GM11168 (cell line): ENCODE measurements around the gene VGLL4.
"Not testable (repeated sequence)": the region's sequence is repeated elsewhere in the genome, so short reads cannot be mapped to it uniquely, and the experiment has no call there.

Experiments
- in situ Hi-C: fragments of 300-500 bp; cut with MboI; formaldehyde crosslinking; loops from one replicate; pipeline ENCODE4 v1.12.0; 2022; ENCODE audit warnings: low sequenced_read_pairs; ENCODE audit not compliant: unreplicated experiment

Gene VGLL4

GRCh38 chr3:11643605-11644087 is at the start of gene VGLL4:
Gene VGLL4, minus strand, starts transcription at chr3:11643915. Its CDS starts 397 bp downstream, at chr3:11643518.
- in situ Hi-C loops = no loop called here

- in situ Hi-C loops = no loop called here
Observed at GRCh38 chr3:11692532-11692813, 48.8 kb upstream of the VGLL4 start.

DNA sequence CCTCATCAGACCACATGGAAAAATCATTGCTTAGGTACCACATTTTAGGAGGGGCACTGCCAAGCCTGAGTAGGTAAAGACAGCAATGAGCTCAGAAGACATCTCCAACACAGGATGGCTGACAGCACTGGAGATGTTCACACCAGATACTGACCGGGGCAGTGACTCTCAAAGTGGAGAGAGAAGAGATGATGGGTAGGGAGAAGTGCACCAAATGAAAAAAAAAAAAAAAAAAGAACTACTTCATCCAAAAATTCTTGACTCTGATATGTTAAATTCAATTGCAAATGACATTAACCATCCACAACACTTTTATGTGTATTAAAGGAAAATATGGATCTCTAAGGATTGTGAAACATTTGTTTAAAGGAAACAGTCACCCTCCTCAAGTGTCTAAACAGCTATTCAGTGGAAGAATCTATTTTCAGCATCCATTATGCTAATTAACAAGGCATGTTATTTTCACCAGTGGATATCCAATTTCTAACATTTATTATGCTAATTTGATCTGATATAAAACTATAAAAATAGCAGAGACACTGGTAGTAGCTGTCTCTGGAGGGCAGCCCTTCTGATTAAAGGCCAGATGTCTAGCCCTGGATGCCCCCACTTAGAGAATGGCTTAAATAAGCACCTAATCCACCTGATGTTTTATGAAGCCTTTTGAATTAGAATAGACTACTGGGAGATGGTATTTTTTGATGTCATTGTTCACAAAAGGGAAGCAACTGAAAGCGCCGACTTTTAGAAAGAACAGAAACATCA is 48.2 kb upstream of the VGLL4 start:
- in situ Hi-C loops = no loop called here

GRCh38 chr3:11690863-11691766 is 47.4 kb upstream of the VGLL4 start:
- in situ Hi-C loops = no loop called here

DNA sequence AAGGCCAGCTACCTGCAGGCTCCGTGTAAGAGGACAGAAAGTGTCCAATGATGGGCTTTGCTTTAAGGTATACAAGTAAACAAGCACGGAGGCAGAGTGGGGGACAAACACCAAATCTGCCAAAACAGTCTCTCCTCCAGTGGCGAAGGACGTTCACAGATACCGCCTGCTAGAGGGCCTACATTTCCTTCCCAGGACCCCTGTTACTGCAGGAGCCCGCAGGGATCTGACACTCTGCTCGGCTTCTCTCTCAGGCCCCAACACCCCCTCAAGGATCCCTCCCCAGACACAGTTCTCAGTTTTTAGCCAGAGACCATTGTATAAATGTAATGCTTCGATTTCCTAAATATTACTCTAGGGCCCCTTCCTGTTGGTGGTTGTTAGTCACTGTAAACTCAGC is 46.0 kb upstream of the VGLL4 start:
- in situ Hi-C loops = no loop called here

- in situ Hi-C loops = not testable (repeated sequence)
Observed at GRCh38 chr3:11684980-11685379, 41.3 kb upstream of the VGLL4 start.

- in situ Hi-C loops = no loop called here
Observed at GRCh38 chr3:11680509-11680908, 36.8 kb upstream of the VGLL4 start.

GRCh38 chr3:11679964-11680363 is 36.2 kb upstream of the VGLL4 start:
- in situ Hi-C loops = no loop called here

GRCh38 chr3:11672363-11672762 is 28.6 kb upstream of the VGLL4 start:
- in situ Hi-C loops = loop anchor here (25.0 kb wide), 1 partner anchor 435 kb away; no protein-coding TSS in a partner anchor

DNA sequence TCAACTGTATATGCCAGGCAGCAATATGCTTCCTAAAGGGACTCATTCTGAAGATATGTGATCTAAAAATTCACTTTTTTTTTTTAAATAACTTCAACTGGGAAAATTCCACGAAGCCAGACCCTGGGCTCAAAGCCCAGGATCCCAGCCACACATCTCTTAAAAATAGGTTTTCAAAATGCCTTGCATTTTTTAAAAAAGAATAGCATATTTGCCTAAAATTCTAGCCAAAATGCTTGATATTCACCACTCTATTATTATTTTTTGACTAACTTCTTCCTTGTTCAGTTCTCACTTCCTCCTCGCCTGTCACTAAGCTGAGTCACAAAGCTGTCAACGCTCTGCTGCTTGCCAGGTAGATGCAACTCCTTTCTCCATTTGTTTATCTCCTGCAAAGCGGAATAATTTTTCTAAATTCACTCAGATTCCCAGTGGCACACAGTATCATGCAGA is 28.0 kb upstream of the VGLL4 start:
- in situ Hi-C loops = loop anchor here (25.0 kb wide), 1 partner anchor 434 kb away; no protein-coding TSS in a partner anchor

GRCh38 chr3:11668243-11669235 is 24.8 kb upstream of the VGLL4 start:
- in situ Hi-C loops = loop anchor here (10.0 to 25.0 kb wide), 2 partner anchors 284 to 431 kb away; no protein-coding TSS in a partner anchor

- in situ Hi-C loops = loop anchor here (10.0 to 25.0 kb wide), 2 partner anchors 281 to 428 kb away; no protein-coding TSS in a partner anchor
Observed at GRCh38 chr3:11665331-11665730, 21.6 kb upstream of the VGLL4 start.

GRCh38 chr3:11662392-11662990 is 18.8 kb upstream of the VGLL4 start:
- in situ Hi-C loops = loop anchor here (10.0 to 25.0 kb wide), 2 partner anchors 278 to 425 kb away; no protein-coding TSS in a partner anchor

DNA sequence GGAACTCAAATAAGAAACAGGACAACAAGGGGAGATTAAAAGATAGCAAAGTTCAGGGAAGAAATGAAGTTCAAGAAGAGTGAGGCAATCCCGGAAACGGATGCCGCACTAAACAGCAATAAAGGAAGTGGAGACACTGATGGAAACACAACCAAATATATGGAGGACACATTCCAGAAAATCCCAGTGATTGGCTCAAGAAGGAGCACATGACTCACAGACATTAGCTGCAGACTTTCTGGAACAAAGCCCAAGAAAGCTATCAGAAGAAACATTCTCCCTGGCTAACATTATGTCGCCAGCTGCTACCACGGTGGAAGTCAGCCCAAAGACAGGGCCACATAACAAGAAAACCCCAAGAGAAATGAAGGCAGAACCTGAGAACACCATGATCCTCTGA is 18.1 kb upstream of the VGLL4 start:
- in situ Hi-C loops = loop anchor here (10.0 to 25.0 kb wide), 2 partner anchors 277 to 425 kb away; no protein-coding TSS in a partner anchor

GRCh38 chr3:11661052-11661656 is 17.4 kb upstream of the VGLL4 start:
- in situ Hi-C loops = loop anchor here (10.0 to 25.0 kb wide), 2 partner anchors 276 to 424 kb away; no protein-coding TSS in a partner anchor

GRCh38 chr3:11660242-11660641 is 16.5 kb upstream of the VGLL4 start:
- in situ Hi-C loops = loop anchor here (10.0 to 25.0 kb wide), 2 partner anchors 275 to 423 kb away; no protein-coding TSS in a partner anchor

GRCh38 chr3:11658180-11658579 is 14.5 kb upstream of the VGLL4 start:
- in situ Hi-C loops = loop anchor here (25.0 kb wide), 1 partner anchor 421 kb away; no protein-coding TSS in a partner anchor

DNA sequence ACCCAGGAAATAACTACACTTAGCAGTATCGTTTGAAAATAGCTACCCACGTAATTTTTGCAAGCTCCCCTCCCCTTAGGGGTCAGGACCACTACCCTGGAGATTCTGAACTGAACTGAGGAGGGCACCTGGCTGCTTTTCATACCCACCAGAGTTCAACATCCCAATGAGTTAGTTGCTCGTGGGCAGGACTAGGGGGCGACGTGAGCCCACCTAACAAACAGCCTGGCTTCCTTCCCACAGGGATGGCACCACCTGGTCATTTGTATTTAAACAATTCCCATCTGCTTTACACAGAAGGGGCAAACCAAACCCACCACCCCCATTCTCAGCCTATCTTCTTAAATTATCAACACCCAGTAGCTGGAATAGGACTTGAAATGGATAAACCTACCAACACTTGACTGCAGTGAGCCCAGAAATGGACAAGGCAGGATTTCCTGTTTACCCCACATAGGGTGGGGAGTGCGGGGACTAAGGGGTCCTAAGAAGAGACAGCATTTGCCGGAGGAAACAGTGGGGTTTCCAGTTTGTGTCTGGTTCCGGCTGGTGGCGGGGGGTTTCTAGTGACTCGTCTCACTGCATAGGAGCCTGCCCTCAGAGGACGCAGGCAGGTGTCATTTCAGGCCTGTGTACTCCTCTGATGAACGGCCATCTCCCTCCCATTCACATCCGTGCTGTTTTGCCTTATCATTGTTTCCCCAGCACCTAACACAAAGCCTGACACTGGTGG is 11.6 kb upstream of the VGLL4 start:
- in situ Hi-C loops = loop anchor here (25.0 kb wide), 1 partner anchor 418 kb away; no protein-coding TSS in a partner anchor
